ENCODE data around the gene MICAL2. TPM values are rescaled to one million over a fixed set of nuclear protein-coding genes. Genes with fewer than 3 reads are reported as not detected.

Gene MICAL2
- total RNA-seq, 2 experiments from 2014 or later, result 213 to 220 TPM

- Mint-ChIP-seq H3K27me3 (no peaks in the 10 kb centered on the region), H3K4me1 (ENCODE audit: low read depth) (no peaks in the 10 kb centered on the region), H3K27ac (no peak overlapping the region), H3K4me3 (no peak overlapping the region), H3K9me3 (peaks cover 18% of the 10 kb centered on the region), H3K36me3 (peaks cover 12% of the 10 kb centered on the region)
- CTCF ChIA-PET, result interaction anchor here (0.6 to 1.9 kb wide), 4 partner anchors 7 to 147 kb away, joined by 3 to 10 read pairs (median 4); no protein-coding TSS in a partner anchor
- no peak for DNase-seq
- POLR2A ChIA-PET, result no interaction called here
- intact Hi-C loops (cut with micrococcal nuclease), result no loop called here
These were observed 185.6 kb downstream of the MICAL2 start for GRCh38 chr11:12295943-12296342.

GRCh38 chr11:12298610-12299009 lies 188.2 kb downstream of the MICAL2 start:
- intact Hi-C loops (cut with micrococcal nuclease), result no loop called here
- CTCF ChIA-PET, result interaction anchor here (2.2 kb wide), 1 partner anchor 10 kb away, joined by 9 read pairs; no protein-coding TSS in a partner anchor
- H3K36me3 Mint-ChIP-seq, result peaks cover 12% of the 10 kb centered on the region
- H3K27ac Mint-ChIP-seq, result no peak overlapping the region
- no peaks in the 10 kb centered on the region for H3K27me3 Mint-ChIP-seq
- no peaks in the 10 kb centered on the region for H3K4me1 Mint-ChIP-seq (ENCODE audit: low read depth)
- no peak for DNase-seq
- H3K9me3 Mint-ChIP-seq, result peaks cover 18% of the 10 kb centered on the region
- POLR2A ChIA-PET, result no interaction called here
- no peak overlapping the region for H3K4me3 Mint-ChIP-seq

DNA sequence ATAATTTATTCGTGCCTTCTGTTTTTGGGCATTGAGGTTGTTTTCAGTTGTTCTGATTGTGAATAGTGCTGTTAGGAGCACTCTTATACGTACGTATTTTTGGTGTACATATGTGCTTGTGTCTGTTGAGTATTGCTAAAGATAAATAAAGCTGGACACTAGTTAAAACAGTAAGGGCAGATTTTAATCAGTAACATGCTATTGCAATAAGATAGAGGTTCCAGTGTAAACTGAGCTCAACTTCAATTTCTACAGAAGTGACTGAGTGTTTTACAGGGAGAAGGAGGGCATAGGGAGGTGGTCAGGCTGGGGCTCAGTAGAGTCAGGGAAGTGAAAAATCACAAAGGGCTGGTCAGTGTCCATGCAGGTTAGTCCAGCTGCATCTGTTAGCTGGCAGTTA lies 191.0 kb downstream of the MICAL2 start:
- H3K4me1 Mint-ChIP-seq (ENCODE audit: low read depth), result no peaks in the 10 kb centered on the region
- no peak overlapping the region for H3K4me3 Mint-ChIP-seq
- intact Hi-C loops (cut with micrococcal nuclease), result no loop called here
- POLR2A ChIA-PET, result no interaction called here
- peaks cover 12% of the 10 kb centered on the region for H3K36me3 Mint-ChIP-seq
- no peaks in the 10 kb centered on the region for H3K27me3 Mint-ChIP-seq
- DNase-seq, result no peak
- peaks cover 18% of the 10 kb centered on the region for H3K9me3 Mint-ChIP-seq
- CTCF ChIA-PET, result interaction anchor here (0.6 to 1.8 kb wide), 3 partner anchors 8 to 20 kb away, joined by 3 to 8 read pairs (median 3); no protein-coding TSS in a partner anchor
- H3K27ac Mint-ChIP-seq, result no peak overlapping the region

DNA sequence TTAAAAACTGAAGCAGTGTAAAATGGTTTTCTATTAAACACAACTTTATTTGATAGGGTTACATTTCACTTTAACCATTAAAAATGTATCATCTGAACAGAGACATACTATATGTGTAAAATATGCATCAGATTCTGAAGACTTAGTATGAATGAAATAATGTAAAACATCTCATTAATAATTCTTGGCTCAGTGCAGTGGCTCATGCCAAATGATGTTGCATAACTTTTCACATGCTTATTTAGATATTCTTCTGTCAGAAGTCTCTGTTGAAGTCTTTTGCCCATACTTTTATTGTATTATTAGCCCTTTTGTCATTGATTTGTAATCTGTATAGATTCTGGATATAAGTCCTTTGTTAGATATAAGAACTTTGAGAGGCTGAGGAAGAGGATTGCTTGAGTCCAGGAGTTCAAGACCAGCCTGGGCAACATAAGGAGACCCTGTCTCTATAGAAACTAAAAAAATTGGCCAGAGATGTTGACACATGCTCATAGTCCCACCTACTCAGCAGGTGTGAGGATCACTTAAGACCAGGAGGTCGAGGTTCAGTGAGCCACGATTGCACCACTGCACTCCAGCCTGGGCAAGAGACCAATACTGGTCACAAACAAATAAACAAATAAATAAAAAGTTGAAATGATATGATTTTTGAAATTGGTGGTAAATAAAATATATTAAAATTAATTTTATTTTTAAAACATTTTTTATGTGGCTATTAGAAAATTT lies 193.2 kb downstream of the MICAL2 start:
- Mint-ChIP-seq H3K9me3 (peaks cover 10% of the 10 kb centered on the region), H3K36me3 (peaks cover 9% of the 10 kb centered on the region), H3K4me1 (ENCODE audit: low read depth) (no peaks in the 10 kb centered on the region), H3K27me3 (no peaks in the 10 kb centered on the region), H3K4me3 (no peak overlapping the region), H3K27ac (no peak overlapping the region)
- intact Hi-C loops (cut with micrococcal nuclease), result no loop called here
- no peak for DNase-seq
- POLR2A ChIA-PET, result no interaction called here
- CTCF ChIA-PET, result no interaction called here

GRCh38 chr11:12306830-12307229 lies 196.4 kb downstream of the MICAL2 start:
- no peaks in the 10 kb centered on the region for H3K4me1 Mint-ChIP-seq (ENCODE audit: low read depth)
- H3K27me3 Mint-ChIP-seq, result no peaks in the 10 kb centered on the region
- no peak overlapping the region for H3K27ac Mint-ChIP-seq
- intact Hi-C loops (cut with micrococcal nuclease), result no loop called here
- no peak overlapping the region for H3K4me3 Mint-ChIP-seq
- H3K9me3 Mint-ChIP-seq, result peaks cover 10% of the 10 kb centered on the region
- H3K36me3 Mint-ChIP-seq, result no peaks in the 10 kb centered on the region
- no peak for DNase-seq
- ChIA-PET POLR2A (no interaction called here), CTCF (interaction anchor here (0.7 kb wide), 1 partner anchor 25 kb away, joined by 3 read pairs; no protein-coding TSS in a partner anchor)

- peaks cover 8% of the 10 kb centered on the region for H3K36me3 Mint-ChIP-seq
- no peak for DNase-seq
- no peaks in the 10 kb centered on the region for H3K27me3 Mint-ChIP-seq
- peaks cover 29% of the 10 kb centered on the region for H3K9me3 Mint-ChIP-seq
- no peaks in the 10 kb centered on the region for H3K4me1 Mint-ChIP-seq (ENCODE audit: low read depth)
- POLR2A ChIA-PET, result no interaction called here
- H3K4me3 Mint-ChIP-seq, result no peak overlapping the region
- CTCF ChIA-PET, result no interaction called here
- no peak overlapping the region for H3K27ac Mint-ChIP-seq
- intact Hi-C loops (cut with micrococcal nuclease), result no loop called here
These were observed 201.7 kb downstream of the MICAL2 start for GRCh38 chr11:12312132-12312531.

Small RNA genes within 50 kb of the gene (microRNA-seq; reads per million reads assigned to microRNA genes)
- gene MIR6124 (ENCODE audit: borderline microRNAs expressed, borderline number of aligned reads, borderline replicate concordance), result not detected

Other genes starting within 250 kb of the MICAL2 start
- not detected for gene DKK3, start 102.0 kb upstream of the MICAL2 start, total RNA-seq

All from activated CD4-positive, alpha-beta memory T cell treated with anti-CD3 and anti-CD28 coated beads for 36 hours (primary cell).